ENCODE data around the gene MIF4GD. TPM values are rescaled to one million over a fixed set of nuclear protein-coding genes. Genes with fewer than 3 reads are reported as not detected.
A peak's percentile ranks its signal among the peaks of the same experiment; 100 is the strongest.
"Not testable (repeated sequence)": the region's sequence is repeated elsewhere in the genome, so short reads cannot be mapped to it uniquely, and the experiment has no call there.

Gene MIF4GD
- total RNA-seq, 1 experiment from 2014 or later = 37.8 TPM

DNA sequence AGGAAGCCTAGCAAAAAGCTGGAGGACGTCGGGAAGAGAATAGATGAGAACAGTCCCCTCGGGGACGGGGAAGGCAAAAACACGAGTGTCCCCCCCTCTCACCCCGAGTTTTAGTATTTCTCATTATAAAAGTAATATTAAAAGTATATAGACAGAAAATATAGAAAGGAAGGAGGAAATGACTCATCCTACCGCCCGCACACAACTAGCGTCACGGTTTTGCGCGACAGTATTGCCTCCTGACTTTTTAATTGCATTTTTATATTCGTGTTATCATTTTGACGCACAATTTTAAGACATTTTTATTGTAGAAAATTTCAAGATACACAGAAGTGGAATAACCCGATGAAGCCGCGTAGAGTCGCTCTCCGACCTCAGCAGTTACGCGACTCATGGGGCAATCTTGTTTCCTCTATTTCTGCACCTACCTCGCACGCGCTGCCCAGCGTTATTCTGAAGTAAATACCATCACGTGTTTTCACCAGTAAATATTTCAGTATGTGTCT, 18.9 kb upstream of the MIF4GD start:
- DNase-seq (ENCODE audit: low read depth) = no peak
- in situ Hi-C loops (cut with HindIII; ENCODE audit: low pct_unique_long_range_greater_than_20kb, low sequenced_read_pairs) = no loop called here

DNA sequence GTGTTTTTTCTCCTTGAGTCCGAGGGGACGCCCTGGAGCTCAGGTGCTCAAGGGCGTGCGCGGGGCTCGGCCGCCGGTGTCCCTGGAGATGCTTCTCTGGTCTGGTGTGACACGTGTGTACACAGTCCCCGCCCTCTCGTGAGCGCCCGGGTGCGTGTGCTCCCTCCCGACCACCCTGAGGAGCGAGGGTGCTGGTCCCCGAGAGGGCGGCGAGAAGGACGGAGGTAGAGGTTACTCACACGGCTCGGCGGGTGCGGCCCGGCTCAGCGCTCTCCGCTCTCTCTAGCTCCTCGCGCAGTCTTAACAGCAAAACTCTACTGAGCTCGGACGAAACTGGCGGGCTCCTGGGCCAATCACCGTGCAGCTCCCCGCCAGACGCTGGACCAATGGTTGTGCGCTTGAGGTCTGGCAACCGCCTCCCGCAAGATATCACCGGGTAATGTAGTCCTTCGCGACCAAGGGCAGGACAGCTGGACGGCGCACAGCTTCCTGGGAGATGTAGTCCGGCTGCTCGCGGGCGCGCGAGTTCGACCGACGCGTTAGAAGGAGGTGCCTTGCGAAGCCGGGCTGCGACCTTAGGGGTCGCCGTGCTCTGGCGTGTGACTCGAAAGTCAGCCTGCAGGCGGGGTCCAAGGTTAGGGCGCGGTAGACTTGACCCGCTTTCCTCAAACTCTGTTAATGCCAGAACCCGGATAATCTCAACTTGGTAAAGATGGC, 18.2 kb upstream of the MIF4GD start, which contains the start of gene SLC25A19:
Gene SLC25A19 (minus strand): TSS at position 319 of the 717 bp plus-strand sequence. CDS start 2,669 bp downstream, outside the sequence.
- DNase-seq (ENCODE audit: low read depth) = peak; percentile 99
- in situ Hi-C loops (cut with HindIII; ENCODE audit: low pct_unique_long_range_greater_than_20kb, low sequenced_read_pairs) = no loop called here

DNA sequence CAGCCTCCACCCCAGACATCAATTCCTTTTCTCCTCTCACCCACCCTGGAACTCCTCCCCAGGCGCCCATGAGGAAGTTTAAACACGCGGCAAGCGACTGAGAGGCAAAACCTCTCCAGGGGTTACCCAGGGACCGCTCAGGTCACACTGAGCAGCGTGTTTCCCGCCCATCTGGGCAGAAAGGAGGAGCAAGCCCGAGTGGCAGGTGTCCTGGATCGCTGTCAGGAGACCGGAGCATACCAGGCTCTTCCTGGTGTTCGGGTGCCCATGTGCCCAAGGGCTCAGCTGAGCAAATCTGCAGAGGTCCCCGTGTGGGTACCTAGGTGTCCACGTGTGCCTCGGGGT, 17.7 kb upstream of the MIF4GD start:
- no peak for DNase-seq (ENCODE audit: low read depth)
- in situ Hi-C loops (cut with HindIII; ENCODE audit: low pct_unique_long_range_greater_than_20kb, low sequenced_read_pairs) = no loop called here

DNA sequence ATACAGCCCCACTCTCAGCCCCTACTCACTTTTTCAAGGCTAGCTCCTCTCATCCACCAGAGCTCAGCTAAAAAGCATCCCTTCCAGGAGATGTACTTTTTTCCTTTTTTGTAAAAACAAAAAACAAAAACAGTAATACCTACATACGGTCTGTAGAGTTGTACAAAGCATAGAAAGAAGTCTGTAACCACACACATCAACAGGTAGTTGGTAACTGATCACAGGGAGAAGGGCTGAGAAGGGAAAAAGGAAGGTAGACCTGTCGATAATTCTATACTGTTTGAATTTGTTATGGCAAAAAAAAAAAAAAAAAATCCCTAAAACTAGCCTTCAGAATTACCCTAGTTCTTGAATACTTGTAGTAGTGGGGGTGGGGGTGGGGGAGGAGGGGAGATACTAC, 17.3 kb upstream of the MIF4GD start:
- no peak for DNase-seq (ENCODE audit: low read depth)
- in situ Hi-C loops (cut with HindIII; ENCODE audit: low pct_unique_long_range_greater_than_20kb, low sequenced_read_pairs) = no loop called here

DNA sequence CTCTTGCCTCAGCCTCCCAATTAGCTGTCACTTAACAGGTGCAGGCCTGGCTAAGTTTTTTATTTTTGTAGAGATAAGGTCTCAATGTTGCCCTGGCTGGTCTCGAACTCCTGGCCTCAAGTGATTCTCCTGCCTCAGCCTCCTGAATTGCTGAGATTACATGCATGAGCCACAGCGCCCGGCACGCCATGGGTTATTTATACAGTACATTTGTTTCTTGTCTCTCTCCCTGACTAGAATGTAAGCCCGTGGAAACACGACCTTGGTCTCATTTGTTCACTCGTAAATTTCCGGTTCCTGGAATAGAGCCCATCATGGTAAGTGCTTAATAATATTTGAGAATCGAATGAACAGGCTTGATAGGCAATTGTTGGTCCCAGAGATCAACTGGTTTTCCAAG, 16.2 kb upstream of the MIF4GD start:
- DNase-seq (ENCODE audit: low read depth) = no peak
- in situ Hi-C loops (cut with HindIII; ENCODE audit: low pct_unique_long_range_greater_than_20kb, low sequenced_read_pairs) = no loop called here

DNA sequence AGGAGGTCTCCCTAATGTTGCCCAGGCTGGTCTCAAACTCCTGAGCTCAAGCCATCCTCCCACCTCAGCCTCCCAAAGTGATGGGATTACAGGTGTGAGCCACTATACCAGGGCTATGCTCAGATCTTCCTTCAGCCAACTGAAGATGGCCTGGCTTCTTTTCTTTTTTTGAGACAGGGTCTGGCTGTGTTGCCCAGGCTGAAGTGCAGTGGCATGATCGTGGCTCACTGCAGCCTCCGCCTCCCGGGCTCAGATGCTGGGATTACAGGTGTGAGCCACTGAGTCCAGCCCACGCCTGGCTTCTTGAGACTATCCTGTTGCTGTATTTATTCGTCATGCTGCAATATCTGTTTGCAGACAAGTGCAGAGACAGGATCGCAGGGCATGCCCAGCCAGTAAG, 14.1 kb upstream of the MIF4GD start:
- no peak for DNase-seq (ENCODE audit: low read depth)
- in situ Hi-C loops (cut with HindIII; ENCODE audit: low pct_unique_long_range_greater_than_20kb, low sequenced_read_pairs) = no loop called here

DNA sequence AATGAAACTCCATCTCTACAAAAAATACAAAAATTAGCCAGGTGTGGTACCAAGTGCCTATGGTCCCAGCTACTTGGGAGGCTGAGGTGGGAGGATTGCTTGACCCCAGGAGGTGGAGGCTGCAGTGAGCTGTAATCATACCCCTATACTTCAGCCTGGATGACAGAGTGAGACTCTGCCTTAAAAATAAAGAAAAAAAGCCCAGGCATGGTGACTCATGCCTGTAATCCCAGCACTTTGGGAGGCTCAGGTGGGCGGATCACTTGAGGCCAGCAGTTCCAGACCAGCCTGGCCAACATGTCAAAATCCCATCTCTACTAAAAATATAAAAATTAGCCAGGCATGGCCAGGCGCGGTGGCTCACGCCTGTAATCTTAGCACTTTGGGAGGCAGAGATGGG, 9.2 kb upstream of the MIF4GD start:
- DNase-seq (ENCODE audit: low read depth); in situ Hi-C loops (cut with HindIII; ENCODE audit: low pct_unique_long_range_greater_than_20kb, low sequenced_read_pairs): not testable (repeated sequence)

DNA sequence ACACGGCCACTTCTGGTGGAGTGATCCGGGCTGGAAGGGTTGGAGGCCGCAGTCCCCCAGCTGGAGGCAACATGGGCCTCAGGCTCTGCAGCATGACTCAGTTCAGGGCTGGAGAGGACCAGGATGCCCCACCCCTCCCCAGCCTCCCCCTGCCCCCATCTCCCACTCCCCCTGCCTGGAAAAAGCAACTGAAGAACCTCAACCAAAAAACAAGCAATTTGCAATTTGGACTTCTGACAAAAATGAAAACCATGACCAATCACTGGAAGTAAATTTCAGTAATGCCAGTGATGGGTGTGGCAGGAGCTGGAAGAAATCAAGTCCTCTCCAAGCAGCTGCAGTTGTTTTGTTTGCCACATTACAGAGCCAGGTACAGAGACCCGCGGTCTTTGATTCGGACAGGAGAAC, 6.6 kb upstream of the MIF4GD start:
- DNase-seq (ENCODE audit: low read depth) = no peak
- in situ Hi-C loops (cut with HindIII; ENCODE audit: low pct_unique_long_range_greater_than_20kb, low sequenced_read_pairs) = no loop called here

DNA sequence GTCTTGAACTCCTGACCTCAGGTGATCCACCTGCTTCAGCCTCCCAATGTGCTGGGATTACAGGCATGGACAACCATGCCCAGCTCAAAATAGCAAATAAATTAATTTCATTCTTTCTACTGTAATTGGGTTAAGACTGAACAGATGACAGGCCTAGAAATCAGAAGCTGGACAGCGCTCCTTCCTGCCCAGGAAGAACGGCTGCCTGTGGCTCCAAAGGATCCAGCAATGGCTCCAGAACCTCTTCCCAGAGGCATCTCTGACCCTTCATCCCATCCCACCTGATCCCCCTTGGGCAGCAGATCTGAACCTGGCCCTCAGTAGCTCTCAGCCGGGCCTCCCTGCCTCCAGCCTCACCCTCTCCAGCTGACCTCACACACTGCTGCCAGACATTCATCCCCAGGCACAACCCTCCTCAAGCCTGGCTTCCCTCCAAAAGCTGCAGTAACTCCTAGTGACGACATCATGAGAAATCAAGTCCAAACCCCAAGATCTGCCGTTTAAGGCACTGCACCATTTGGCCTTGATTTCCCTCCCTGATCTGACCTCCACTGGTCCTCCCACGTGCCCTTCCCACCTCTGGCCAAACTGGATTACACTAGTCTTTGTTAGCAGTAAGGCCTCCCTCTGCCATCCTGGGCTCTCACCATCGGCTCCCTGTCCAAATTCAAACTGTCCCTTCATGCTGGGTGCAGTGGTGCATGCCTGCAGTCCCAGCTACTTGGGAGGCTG, 3.1 kb upstream of the MIF4GD start:
- in situ Hi-C loops (cut with HindIII; ENCODE audit: low pct_unique_long_range_greater_than_20kb, low sequenced_read_pairs) = no loop called here
- DNase-seq (ENCODE audit: low read depth) = no peak

DNA sequence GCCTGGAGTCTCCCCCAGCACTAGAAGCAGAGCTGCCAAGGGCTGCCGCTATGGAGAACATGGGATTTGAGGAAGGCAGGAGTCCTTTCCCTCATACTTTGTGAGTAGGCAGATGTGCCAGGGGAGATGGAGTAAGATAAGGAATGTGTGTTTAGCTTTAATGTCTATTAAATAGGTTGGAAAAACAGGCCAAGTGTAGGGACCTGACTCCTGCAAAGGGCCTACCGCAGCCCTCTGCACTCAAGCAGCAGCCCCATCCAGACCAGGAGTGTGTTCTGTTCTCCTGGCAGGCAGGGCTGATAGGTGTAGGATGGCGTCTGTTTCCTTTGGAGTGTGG, 1.8 kb upstream of the MIF4GD start:
- in situ Hi-C loops (cut with HindIII; ENCODE audit: low pct_unique_long_range_greater_than_20kb, low sequenced_read_pairs) = no loop called here

DNA sequence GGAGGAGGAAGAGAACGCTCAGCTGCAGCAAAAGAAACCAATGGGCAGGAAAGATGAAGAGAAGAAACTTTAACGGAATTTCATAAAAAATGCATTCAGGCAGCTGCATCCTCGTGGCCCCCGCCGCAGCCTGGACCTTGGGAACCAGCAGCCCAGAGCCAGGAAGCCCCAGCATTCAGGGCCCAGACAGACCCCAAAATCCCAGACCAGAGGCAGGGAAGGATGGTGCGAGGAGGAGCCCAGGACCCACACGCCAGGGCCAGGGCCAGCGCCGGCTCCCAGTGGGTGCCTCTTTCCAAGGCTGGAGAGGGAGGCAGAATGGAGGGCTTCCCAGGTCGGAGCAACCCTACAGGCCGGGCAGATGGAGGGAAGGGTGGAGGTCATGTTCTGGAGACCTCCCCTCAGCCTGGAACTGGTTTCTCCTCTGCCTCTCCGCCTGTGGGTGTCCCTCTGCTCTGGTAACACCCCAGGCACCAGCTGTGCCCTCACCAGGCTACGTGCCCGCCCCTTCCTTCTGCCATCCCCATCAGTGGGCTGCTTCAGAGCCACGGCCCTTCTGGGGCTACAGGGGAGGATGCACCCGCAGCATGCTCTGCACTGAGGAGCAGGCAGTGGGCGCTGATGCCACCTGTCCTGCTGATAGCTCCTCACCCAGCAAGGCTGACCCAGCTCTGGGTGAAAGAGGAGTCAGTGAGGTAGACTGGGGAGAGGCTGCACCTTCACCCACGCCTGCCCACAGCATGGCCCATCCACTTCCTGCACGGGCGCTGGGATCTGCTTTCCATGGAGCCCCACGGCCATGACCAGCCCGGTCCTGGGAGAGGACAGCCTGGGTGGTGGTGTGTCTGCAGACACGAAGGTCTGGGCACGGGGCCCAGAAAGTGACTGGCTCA, 1.2 kb upstream of the MIF4GD start:
- in situ Hi-C loops (cut with HindIII; ENCODE audit: low pct_unique_long_range_greater_than_20kb, low sequenced_read_pairs) = no loop called here
- no peak for DNase-seq (ENCODE audit: low read depth)

More for the DNA sequence above, 1.8 kb upstream of the MIF4GD start:
- no peak for DNase-seq (ENCODE audit: low read depth)

DNA sequence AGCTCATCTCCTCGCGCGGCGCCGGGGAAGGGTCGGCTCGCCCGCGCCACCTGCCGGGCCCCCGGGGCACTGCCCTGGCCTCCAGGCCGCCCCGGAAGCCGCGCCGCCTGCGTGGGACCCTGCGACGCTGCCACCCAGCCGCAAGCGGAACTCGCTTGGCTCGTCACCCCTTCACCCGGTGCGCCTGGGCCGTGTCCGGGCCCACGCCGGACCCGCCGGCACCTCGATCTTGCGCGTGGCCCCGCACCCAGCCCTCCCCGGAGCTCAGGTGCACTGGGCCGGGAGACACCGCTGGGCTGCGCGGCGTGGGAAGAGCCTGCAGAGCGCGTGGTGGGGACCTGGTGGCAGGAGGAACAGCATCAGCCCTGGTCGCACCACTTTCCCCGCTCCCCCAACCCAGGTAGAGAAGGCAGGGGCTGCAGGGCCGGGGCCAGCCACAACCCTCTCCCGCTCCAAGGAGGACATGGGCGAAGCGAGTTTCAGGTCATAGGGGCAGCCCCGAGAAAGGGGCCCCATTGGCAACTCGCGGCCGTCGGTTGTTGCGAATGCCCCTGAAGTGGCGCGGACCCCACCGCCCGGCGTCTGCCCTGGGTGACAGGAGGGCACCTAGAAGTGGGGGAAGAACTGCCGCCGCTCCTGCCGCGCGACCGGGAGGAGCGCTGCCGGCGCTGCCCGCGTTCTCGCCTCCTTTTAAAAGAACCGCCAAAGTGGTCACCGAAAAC, 363 bp upstream of the MIF4GD start:
- in situ Hi-C loops (cut with HindIII; ENCODE audit: low pct_unique_long_range_greater_than_20kb, low sequenced_read_pairs) = no loop called here
- DNase-seq (ENCODE audit: low read depth) = peak; percentile 75

DNA sequence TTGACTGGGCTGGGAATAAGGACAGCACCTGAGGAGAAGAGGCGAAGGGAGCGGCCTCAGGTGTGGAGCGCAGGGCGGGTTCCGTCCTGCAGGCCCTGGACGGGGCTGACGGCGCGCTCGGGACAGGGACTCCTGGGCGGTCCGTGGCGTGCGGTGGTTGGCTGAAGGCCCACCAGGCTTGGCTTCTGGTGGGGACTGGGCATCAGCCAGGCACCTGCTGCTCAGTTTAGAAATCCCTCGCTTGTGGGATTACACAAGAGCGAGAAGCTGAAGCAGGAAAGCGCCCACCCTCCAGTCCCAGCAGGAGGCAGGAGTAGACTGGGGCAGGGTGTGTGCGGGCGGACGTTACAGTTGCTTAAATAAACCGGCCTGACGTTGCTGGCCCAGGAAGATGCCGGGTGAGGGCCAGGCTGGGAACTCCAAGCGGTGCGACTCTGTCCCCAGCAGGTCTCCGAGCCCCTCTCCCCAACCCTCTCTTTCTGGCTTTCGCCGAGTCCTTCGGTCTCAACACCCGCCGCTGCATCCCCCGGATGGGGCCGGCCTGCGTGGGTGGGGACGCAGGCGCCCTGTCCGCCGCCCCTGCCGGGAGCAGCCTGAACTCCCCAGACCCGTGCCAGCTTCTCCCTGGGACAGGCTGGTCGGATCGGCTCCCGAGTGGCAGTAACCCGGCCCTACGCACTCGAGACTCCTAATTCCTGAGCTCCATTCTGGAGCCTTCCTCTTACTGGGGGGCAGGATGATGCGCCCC, 639 bp downstream of the MIF4GD start:
- in situ Hi-C loops (cut with HindIII; ENCODE audit: low pct_unique_long_range_greater_than_20kb, low sequenced_read_pairs) = no loop called here
- DNase-seq (ENCODE audit: low read depth) = peak; percentile 75

DNA sequence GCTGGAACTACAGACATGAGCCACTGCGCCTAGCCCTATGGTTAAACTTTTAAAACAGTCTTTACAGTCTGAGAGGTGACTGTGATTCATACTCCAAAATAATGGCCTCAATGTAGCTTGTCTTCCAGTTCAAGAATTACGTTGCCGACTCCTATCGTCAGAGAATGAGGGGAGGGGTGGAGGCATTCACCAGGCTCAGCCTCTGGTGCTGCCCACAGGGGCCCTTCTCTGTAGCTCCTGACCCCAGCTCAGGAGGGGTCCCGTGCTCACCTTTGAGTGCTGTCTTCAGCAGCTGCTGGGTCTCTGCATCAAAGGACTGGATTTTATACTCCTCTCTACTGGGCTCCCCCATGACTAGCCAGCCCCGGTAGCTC, 1.2 kb downstream of the MIF4GD start:
- no peak for DNase-seq (ENCODE audit: low read depth)
- in situ Hi-C loops (cut with HindIII; ENCODE audit: low pct_unique_long_range_greater_than_20kb, low sequenced_read_pairs) = no loop called here

DNA sequence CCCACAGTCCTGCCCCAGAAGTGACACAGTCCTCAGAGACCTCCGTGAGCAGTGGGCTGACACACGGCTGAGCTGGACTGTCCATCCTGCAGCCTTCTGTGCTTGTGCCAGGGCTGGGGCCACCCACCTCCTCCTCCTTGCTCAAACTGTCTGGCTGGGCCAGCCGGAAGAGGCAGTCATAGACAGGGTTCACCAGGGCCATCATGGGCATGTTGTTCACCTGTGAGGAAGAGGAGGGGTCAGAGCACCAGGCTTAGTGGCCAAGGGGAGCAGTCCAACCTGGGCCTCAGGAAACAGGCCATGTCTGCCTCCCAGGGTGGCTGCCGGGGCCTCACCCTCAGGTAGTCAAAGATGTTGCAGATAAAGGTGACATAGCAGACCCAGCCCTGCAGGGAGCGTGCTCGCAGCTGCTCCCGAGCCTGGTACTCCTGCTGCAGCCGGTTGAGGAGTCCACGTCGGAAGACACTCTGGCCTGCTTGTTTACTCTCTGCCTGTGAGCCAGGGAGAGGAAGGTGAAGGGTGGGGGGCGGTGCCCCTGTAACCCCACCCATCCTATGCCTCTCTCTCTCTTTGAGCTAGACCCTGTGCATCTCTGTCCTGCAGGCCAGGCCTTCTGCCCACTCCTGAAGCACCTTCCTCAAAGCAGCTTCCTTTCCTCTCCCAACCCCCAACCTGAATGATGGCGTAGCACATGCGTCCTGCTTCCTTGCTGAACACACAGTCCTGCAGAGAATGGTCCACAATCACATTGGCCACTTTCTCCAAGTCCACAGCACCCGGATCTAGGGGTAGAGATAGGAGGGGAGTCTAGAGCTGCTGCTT, 3.4 kb downstream of the MIF4GD start:
- no peak for DNase-seq (ENCODE audit: low read depth)
- in situ Hi-C loops (cut with HindIII; ENCODE audit: low pct_unique_long_range_greater_than_20kb, low sequenced_read_pairs) = no loop called here

DNA sequence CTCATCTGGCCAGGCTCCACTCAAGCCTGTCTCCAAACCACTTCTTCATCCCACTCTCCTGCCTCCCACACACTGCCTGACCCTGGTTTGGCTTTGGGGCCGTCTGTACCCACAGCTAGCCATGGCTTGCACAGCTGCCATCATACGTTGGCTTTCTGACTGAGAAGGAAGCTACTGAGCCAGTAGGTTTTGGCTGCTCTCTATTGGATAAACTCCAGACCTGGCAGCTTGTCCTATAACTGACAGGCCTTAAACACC, 3.9 kb downstream of the MIF4GD start:
- no peak for DNase-seq (ENCODE audit: low read depth)
- in situ Hi-C loops (cut with HindIII; ENCODE audit: low pct_unique_long_range_greater_than_20kb, low sequenced_read_pairs) = no loop called here

Data from Caki2 (cell line).